HepG2 (cell line): ENCODE data around the gene IFT172. TPM values are rescaled to one million over a fixed set of nuclear protein-coding genes. Genes with fewer than 3 reads are reported as not detected.

Experiments
- ATAC-seq: fragments of 200-7000 bp; cut with Tn5 transposase; 3 replicates; pipeline ENCODE4 v1.9.1; 2020; ENCODE audit warnings: mild to moderate bottlenecking, moderate library complexity
- BruUV-seq: library from RNA; stranded (reverse); fragments of 400-500 nt; replicated peaks from 2 replicates; lab custom pipeline; 2021; lab: Mats Ljungman, UMichigan
- CTCF ChIA-PET: fragments of 300-600 bp; formaldehyde crosslinking; extraction: SDS; loops from one replicate; lab custom pipeline; 2021; ENCODE audit warnings: low total read pairs, inconsistent platforms, low intra/inter-chr PET ratio; lab: Yijun Ruan, JAX
- POLR2A ChIA-PET: fragments of 350-600 bp; sonication (Branson Sonifier 250); formaldehyde crosslinking; loops from one replicate; lab custom pipeline; 2020; ENCODE audit warnings: antibody characterized with exemption, inconsistent platforms; lab: Yijun Ruan, JAX
- DNase-seq: peaks from one replicate; pipeline ENCODE4 v3.0.0-alpha.2; 2015; ENCODE audit warnings: low spot score
- FAIRE-seq: peaks from 3 replicates; lab custom pipeline; 2011; peaks lifted over from hg19 to GRCh38; lab: Jason Lieb, UNC
- H2AFZ ChIP-seq: one replicate; pipeline ENCODE4 v1.6.1; 2011; ENCODE audit warnings: low read length, inconsistent platforms
- H3K27ac ChIP-seq: fragments of 300-600 bp; 3 replicates; pipeline ENCODE4 v1.8.0; 2011; ENCODE audit warnings: mixed run types, mild to moderate bottlenecking, mixed read lengths, low read length, inconsistent platforms; ENCODE audit not compliant: insufficient read depth; ENCODE audit errors: extremely low read length
- H3K27me3 ChIP-seq, 2 experiments: fragments of 200-600 bp in 1 of 2; 2 replicates in 1 of 2; 3 replicates in 1 of 2; pipeline versions ENCODE4 v1.6.0 to v1.8.0; 2011; ENCODE audit warnings: low read length in 2 of 2, mild to moderate bottlenecking in 2 of 2, moderate library complexity in 2 of 2, inconsistent platforms in 1 of 2; ENCODE audit not compliant: insufficient read depth in 2 of 2, control insufficient read depth in 1 of 2
- H3K36me3 ChIP-seq, 2 experiments: fragments of 200-600 bp in 1 of 2; replicated peaks in 1 of 2; 2 replicates in 1 of 2; 3 replicates in 1 of 2; pipeline versions ENCODE4 v1.5.1 to v1.8.0; 2011; ENCODE audit warnings: low read length in 2 of 2, inconsistent platforms in 1 of 2; ENCODE audit not compliant: insufficient read depth in 2 of 2, control insufficient read depth in 1 of 2
- H3K4me1 ChIP-seq: 2 replicates; pipeline ENCODE4 v1.5.1; 2012; ENCODE audit warnings: low read length, inconsistent platforms; ENCODE audit not compliant: insufficient read depth
- H3K4me2 ChIP-seq: 2 replicates; pipeline ENCODE4 v1.6.0; 2011; ENCODE audit warnings: low read depth, low read length, inconsistent platforms
- H3K4me3 ChIP-seq, 3 experiments: fragments of 200-600 bp in 1 of 3; sonication (generic), shearing (Covaris generic) in 1 of 3; replicated peaks in 1 of 3; 2 replicates each; pipeline ENCODE4 v1.5.1; 2011 to 2016; ENCODE audit warnings: low read length in 3 of 3, inconsistent platforms in 2 of 3, low read depth in 2 of 3, mild to moderate bottlenecking in 2 of 3, control low read depth in 1 of 3, mixed read lengths in 1 of 3; ENCODE audit not compliant: insufficient read depth in 1 of 3
- H3K79me2 ChIP-seq: one replicate; pipeline ENCODE4 v1.6.1; 2011; ENCODE audit warnings: low read length, inconsistent platforms; ENCODE audit not compliant: insufficient read depth
- H3K9ac ChIP-seq: 2 replicates; pipeline ENCODE4 v1.6.0; 2011; ENCODE audit warnings: mild to moderate bottlenecking, low read depth, low read length, inconsistent platforms; ENCODE audit not compliant: insufficient read depth
- H3K9me3 ChIP-seq: 2 replicates; pipeline ENCODE4 v1.5.1; 2012; ENCODE audit warnings: mild to moderate bottlenecking, low read length
- H4K20me1 ChIP-seq: 2 replicates; pipeline ENCODE4 v1.6.0; 2011; ENCODE audit warnings: inconsistent platforms, mild to moderate bottlenecking, low read length, moderate library complexity; ENCODE audit not compliant: insufficient read depth
- CENPT ChIP-seq: sonication (generic); formaldehyde crosslinking; IDR thresholded peaks from 2 replicates; pipeline ENCODE4 v1.8.0; 2022; ENCODE audit warnings: low read depth, mild to moderate bottlenecking, moderate library complexity, missing genetic modification reagents
- ERF ChIP-seq: IDR thresholded peaks from 2 replicates; pipeline ENCODE4 v1.6.1; 2018; ENCODE audit warnings: missing biosample characterization, missing genetic modification reagents
- HINFP ChIP-seq: sonication (generic); formaldehyde crosslinking; IDR thresholded peaks from 2 replicates; pipeline ENCODE4 v1.4.0; 2020; ENCODE audit warnings: low read depth, mild to moderate bottlenecking, missing genetic modification reagents
- KDM6A ChIP-seq: IDR thresholded peaks from 2 replicates; pipeline ENCODE4 v1.6.1; 2016; ENCODE audit warnings: low read depth
- MYPOP ChIP-seq: sonication (generic); formaldehyde crosslinking; IDR thresholded peaks from 2 replicates; pipeline ENCODE4 v1.8.1; 2023; ENCODE audit warnings: mild to moderate bottlenecking, moderate library complexity, missing genetic modification reagents
- PRDM15 ChIP-seq: sonication (generic); formaldehyde crosslinking; IDR thresholded peaks from 2 replicates; pipeline ENCODE4 v1.4.0; 2020; ENCODE audit warnings: missing genetic modification reagents
- SAP130 ChIP-seq: IDR thresholded peaks from 2 replicates; pipeline ENCODE4 v1.6.1; 2016; ENCODE audit warnings: low read depth
- WGBS: methylation state at CpG from one replicate; pipeline ENCODE4 v1.1.6; 2017; ENCODE audit warnings: low lambda C conversion rate; 5-methylcytosine and 5-hydroxymethylcytosine counted together
- in situ Hi-C: cut with HindIII; loops from 2 replicates; pipeline ENCODE4 v1.10.0; 2017; ENCODE audit warnings: low pct_unique_long_range_greater_than_20kb; ENCODE audit not compliant: extremely low pct_ligation_motif_present
- intact Hi-C: fragments of 100-400 bp; cut with micrococcal nuclease; formaldehyde crosslinking; loops from one replicate; pipeline ENCODE4 v1.10.0; 2022; ENCODE audit not compliant: unreplicated experiment
- polyA plus RNA-seq, 8 experiments: library from polyadenylated mRNA; depleted of rRNA in 3 of 8; stranded (reverse) in 7 of 8; unstranded in 1 of 8; fragments of >200 nt; fragmentation: Illumina TruSeq in 4 of 8; extraction: Trizol in 4 of 8; gene quantifications; 2 replicates each; pipeline versions ENCODE4 v1.2.1 to v1.2.3, GENCODE V29; 2011 to 2016; ENCODE audit warnings: low read depth in 4 of 8, missing spikeins in 1 of 8, mixed read lengths in 1 of 8; ENCODE audit not compliant: insufficient read depth in 1 of 8
- total RNA-seq, 5 experiments: library from RNA; depleted of rRNA; stranded (reverse); fragments of >200 nt; fragmentation: Illumina TruSeq; extraction: Trizol; gene quantifications; 2 replicates each; pipeline ENCODE4 v1.2.3, GENCODE V29; 2016; ENCODE audit warnings: low read depth in 1 of 5
- TF ChIP-seq, protein P1 (sequence below): sonication (generic); formaldehyde crosslinking; IDR thresholded peaks from 2 replicates; pipeline ENCODE4 v1.4.0; 2020; ENCODE audit warnings: mild to moderate bottlenecking, low read depth, missing genetic modification reagents
- TF ChIP-seq, protein P2 (sequence below): sonication (generic); formaldehyde crosslinking; IDR thresholded peaks from 2 replicates; pipeline ENCODE4; 2020; ENCODE audit warnings: missing genetic modification reagents, mild to moderate bottlenecking, borderline replicate concordance

IFT172 gene
- total and polyA plus RNA-seq, 2 of the 13 experiments (the other 11 are each of a cell fraction or from before 2014, with no cell fraction given): 21.6 to 35.7 TPM

- H3K27me3 ChIP-seq: no peaks in the 10 kb centered on the region
- peaks cover 9 to 44% of the 10 kb centered on the region in 2 experiments for H3K36me3 ChIP-seq
- ChIA-PET CTCF (no interaction called here), POLR2A (interaction anchor here (0.7 to 1.4 kb wide), 4 partner anchors 16 to 36 kb away, joined by 3 to 4 read pairs (median 4); partner anchors contain the start of genes NRBP1 and PPM1G)
- intact Hi-C loops (no loop called here), in situ Hi-C loops (no loop called here)
- DNase-seq (no peak), ATAC-seq (no peak), FAIRE-seq (no peak)
- TF ChIP-seq, protein P1, sequence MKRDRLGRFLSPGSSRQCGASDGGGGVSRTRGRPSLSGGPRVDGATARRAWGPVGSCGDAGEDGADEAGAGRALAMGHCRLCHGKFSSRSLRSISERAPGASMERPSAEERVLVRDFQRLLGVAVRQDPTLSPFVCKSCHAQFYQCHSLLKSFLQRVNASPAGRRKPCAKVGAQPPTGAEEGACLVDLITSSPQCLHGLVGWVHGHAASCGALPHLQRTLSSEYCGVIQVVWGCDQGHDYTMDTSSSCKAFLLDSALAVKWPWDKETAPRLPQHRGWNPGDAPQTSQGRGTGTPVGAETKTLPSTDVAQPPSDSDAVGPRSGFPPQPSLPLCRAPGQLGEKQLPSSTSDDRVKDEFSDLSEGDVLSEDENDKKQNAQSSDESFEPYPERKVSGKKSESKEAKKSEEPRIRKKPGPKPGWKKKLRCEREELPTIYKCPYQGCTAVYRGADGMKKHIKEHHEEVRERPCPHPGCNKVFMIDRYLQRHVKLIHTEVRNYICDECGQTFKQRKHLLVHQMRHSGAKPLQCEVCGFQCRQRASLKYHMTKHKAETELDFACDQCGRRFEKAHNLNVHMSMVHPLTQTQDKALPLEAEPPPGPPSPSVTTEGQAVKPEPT (CRISPR knock-in tag): no peak
- no peak for TF ChIP-seq MYPOP (CRISPR knock-in tag)
- no peak for TF ChIP-seq ERF (CRISPR knock-in tag)
- TF ChIP-seq, protein P2, sequence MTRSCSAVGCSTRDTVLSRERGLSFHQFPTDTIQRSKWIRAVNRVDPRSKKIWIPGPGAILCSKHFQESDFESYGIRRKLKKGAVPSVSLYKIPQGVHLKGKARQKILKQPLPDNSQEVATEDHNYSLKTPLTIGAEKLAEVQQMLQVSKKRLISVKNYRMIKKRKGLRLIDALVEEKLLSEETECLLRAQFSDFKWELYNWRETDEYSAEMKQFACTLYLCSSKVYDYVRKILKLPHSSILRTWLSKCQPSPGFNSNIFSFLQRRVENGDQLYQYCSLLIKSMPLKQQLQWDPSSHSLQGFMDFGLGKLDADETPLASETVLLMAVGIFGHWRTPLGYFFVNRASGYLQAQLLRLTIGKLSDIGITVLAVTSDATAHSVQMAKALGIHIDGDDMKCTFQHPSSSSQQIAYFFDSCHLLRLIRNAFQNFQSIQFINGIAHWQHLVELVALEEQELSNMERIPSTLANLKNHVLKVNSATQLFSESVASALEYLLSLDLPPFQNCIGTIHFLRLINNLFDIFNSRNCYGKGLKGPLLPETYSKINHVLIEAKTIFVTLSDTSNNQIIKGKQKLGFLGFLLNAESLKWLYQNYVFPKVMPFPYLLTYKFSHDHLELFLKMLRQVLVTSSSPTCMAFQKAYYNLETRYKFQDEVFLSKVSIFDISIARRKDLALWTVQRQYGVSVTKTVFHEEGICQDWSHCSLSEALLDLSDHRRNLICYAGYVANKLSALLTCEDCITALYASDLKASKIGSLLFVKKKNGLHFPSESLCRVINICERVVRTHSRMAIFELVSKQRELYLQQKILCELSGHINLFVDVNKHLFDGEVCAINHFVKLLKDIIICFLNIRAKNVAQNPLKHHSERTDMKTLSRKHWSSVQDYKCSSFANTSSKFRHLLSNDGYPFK (CRISPR knock-in tag): no peak
- no peak for TF ChIP-seq HINFP
- 0 out of 2 replicates have a peak, but pooled peaks have one; percentile 1 for TF ChIP-seq PRDM15
- no peak for TF ChIP-seq KDM6A (CRISPR knock-in tag)
- TF ChIP-seq SAP130: no peak
- no peak for TF ChIP-seq CENPT (CRISPR knock-in tag)
- H3K27ac ChIP-seq: no peak overlapping the region
- no TSS peak for BruUV-seq
- H3K9me3 ChIP-seq: no peaks in the 10 kb centered on the region
- no peak overlapping the region for H3K9ac ChIP-seq
- no peak overlapping the region for H3K4me2 ChIP-seq
- H2AFZ ChIP-seq: no peak overlapping the region
- 90% methylated on average over 8 of the region's 8 CpGs for WGBS
- H4K20me1 ChIP-seq: no peaks in the 10 kb centered on the region
- no peaks in the 10 kb centered on the region for H3K4me1 ChIP-seq
- H3K4me3 ChIP-seq: no peak overlapping the region
- no peaks in the 10 kb centered on the region for H3K79me2 ChIP-seq
Observed at GRCh38 chr2:27445615-27446014, 43.9 kb downstream of the IFT172 start.
